Stimulated activated CD8-positive, alpha-beta memory T cell treated with anti-CD3 and anti-CD28 coated beads, Interleukin-12 subunit alpha, Interleukin-12 subunit beta, amount 100 ng/mL, for 1 hour (primary cell): ENCODE results near the gene DGUOK.
A peak's percentile ranks its signal among the peaks of the same experiment; 100 is the strongest.

Source experiments
- DNase-seq: peaks from one replicate; pipeline ENCODE4 v3.0.0-alpha.2; 2020; ENCODE audit warnings: low read depth

Gene DGUOK

GRCh38 chr2:73979686-73980085, 53.0 kb downstream of the DGUOK start:
- DNase-seq, result no peak

DNA sequence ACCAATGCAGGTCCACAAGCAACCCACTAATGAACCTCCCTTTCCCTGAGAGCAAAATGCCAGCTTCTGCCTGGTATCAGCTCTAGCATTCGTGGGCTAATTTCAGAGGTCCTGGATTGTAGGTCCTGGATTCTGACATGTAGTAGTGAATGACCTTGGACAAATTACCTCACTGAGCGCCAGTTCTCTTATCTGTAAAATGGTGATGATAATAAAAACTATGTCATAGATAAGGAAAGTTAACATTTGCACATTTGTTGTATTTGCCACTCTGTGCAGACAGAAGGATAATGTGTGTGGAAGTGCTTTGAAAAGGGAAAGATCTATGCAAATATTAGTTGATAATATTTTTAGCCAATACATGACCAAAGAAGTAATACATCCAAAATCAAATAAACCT, 53.9 kb downstream of the DGUOK start:
- DNase-seq, result no peak

DNA sequence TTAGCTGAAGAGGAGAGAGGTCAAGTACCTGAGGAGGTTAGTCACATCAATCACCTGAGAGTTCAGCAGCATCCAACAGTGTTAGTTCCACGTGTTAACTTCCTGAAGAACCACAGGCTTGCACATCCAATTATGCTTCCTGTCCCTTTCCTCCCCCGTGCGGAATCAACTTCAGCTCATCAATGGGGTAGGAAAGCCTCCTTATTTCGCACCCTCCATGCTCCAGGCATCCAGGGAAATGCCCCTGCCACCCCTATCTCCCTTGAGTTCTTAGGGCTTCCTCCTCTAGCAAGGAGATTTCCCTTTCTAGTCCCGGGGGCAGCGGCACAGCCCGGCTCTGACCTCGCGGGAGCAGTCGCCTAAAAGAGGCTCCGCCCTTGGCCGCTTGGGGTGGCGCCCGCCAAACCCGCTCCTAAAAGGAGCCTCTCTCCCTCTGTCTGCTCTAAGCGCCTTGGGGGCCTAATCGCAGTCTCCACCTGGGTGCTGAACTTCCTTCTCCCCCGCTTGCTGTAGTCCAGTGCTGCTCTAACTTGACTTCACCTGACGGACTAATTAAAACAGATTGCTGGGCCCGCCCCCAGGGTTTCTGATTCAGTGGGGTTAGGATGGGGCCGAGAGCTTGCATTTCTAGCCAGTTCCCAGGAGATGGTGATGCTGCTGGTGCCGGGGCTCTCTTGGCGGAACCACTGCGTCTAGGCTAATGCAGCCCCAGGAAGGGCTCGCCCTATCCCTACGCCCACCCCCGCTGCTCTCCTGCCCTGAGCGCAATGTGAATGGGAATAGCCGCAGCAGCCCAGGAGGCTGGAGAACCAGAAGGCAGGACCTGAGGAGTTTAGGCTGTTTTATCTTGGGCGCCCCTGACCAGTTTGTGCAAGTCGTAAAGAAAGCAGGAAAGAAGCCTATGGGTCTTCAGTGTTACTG, 54.7 kb downstream of the DGUOK start:
- DNase-seq, result no peak

- DNase-seq, result no peak
These were observed 55.5 kb downstream of the DGUOK start for GRCh38 chr2:73982140-73982617.

DNA sequence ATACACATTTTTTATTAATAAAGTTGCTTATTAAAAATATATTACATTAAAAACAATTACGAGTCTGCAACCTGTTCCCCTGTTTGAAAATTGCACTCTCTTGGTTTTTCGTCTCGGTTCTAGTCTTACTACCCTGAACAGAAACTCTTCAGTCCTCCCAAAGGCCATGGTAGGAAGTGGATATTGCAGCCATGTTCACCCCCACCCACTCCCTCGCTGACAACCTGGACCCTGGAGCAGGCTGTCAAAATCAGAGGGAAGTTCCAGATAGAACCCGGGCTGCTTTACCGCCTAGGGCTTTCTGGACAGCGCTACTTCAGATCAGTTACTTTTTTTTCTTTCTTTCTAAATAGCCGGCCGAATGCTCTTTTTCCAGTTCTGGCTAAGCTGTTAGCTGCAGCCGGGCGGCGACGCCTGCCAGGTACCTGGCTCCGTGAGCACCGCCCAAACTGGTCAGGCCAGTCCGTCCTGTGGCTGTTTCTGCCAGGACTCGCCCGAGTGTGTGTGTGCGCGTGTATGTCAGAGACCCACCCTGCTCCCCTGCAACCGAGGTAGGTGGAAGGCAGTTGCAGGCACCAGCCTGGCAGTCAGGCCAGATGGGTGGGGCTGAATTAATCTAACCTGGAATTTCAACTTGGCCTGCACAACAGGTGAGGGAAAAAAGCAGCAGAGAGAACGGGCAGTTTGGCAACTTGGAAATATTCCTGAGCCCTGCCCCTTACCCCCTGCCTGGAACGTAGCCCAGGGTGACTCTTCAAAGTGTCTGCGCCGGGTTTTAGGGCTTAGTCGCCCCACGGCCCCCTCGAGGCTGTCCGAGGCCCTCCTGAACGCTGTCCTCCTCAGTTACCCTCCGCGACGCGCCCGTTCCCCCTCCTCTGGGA, 56.9 kb downstream of the DGUOK start:
- DNase-seq, result no peak

- peak; percentile 53 for DNase-seq
These were observed 57.7 kb downstream of the DGUOK start, which contains the start of gene TET3 for GRCh38 chr2:73984203-73984921. Gene TET3, plus strand, starts transcription at chr2:73984910. Its CDS starts 1,494 bp downstream, at chr2:73986404.

GRCh38 chr2:73984922-73985307, 58.2 kb downstream of the DGUOK start:
- DNase-seq, result no peak

GRCh38 chr2:73985308-73986084, 58.8 kb downstream of the DGUOK start:
- DNase-seq, result no peak

DNA sequence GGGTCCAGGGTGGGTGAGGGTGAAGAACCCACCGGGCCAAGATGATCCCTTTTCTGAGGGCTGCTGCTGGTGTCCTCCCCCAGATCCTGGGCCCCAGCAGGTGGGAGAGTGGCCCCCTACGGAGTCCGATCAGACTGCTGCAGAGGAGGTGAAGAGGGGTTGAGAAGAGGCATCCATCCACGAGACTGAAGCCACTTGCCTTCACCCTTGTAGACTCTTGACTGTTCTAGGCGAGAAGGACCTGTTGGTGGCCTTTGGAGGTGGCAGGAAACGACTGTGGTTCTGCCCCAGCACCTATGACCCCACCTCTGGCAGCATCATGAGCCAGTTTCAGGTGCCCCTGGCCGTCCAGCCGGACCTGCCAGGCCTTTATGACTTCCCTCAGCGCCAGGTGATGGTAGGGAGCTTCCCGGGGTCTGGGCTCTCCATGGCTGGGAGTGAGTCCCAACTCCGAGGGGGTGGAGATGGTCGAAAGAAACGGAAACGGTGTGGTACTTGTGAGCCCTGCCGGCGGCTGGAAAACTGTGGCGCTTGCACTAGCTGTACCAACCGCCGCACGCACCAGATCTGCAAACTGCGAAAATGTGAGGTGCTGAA, 59.5 kb downstream of the DGUOK start:
- DNase-seq, result no peak

DNA sequence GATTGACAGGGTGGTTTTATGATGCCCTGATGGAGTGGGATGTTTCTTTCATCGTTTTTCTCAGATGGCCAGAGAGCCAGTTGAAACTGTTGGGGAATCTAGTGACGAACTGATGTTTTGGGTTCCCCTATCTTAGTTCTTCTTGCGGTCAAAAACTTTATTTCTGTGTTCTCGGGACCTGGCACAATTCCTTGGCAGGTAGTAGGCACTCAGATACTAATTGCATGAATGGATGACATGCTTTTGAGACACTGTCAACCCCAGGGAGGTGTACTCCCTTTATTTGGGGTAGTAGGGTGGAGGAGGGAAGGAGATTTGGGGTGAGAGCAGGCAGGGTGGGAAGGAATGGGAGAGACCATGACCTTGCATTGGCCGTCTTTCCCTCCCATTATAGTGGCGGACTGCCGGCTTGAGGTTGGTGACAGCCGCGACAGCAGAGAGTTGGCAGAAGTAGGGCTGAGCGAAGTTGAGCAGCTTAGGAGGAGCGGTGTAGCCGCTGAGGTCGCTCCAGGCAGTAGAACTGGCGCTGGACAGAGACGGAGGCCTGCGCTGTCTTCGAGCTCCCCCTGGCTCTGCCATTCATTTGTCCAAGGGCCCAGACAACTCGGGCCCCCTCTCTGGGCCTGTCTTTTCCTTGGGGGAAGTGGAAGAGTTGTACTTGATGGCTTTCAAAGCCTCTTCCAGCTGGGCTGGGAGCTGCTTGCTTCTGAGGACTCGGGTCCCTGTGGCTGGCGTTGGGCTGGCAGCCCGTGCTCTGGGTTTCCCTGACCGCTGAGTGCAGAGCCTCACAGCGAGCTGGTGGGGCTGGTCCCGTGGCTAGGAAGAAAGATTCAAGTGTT, 60.6 kb downstream of the DGUOK start:
- no peak for DNase-seq

GRCh38 chr2:73987948-73988700, 61.4 kb downstream of the DGUOK start:
- no peak for DNase-seq

DNA sequence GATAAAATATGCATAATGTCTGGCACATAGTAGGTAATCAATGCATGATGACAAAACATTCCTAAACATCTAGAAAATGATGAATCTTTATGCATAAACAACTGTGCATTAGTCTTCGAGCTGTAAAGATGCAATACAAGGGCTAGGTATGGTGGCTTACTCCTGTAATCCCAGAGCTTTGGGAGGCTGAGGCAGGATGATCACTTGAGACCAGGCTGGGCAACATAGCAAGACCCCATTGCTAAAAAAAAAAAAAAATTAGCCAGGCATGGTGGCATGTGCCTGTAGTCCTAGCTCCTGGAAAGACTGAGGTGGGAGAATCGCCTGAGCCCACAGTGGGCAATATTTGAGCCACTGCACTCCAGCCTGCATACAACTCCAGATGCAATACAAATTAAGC, 63.3 kb downstream of the DGUOK start:
- DNase-seq, result no peak

- no peak for DNase-seq
These were observed 63.9 kb downstream of the DGUOK start for GRCh38 chr2:73990531-73990930.

- DNase-seq, result no peak
These were observed 65.4 kb downstream of the DGUOK start for GRCh38 chr2:73992036-73992435.

- DNase-seq, result no peak
These were observed 66.7 kb downstream of the DGUOK start for GRCh38 chr2:73993376-73993775.

GRCh38 chr2:73993778-73994177, 67.1 kb downstream of the DGUOK start:
- no peak for DNase-seq

DNA sequence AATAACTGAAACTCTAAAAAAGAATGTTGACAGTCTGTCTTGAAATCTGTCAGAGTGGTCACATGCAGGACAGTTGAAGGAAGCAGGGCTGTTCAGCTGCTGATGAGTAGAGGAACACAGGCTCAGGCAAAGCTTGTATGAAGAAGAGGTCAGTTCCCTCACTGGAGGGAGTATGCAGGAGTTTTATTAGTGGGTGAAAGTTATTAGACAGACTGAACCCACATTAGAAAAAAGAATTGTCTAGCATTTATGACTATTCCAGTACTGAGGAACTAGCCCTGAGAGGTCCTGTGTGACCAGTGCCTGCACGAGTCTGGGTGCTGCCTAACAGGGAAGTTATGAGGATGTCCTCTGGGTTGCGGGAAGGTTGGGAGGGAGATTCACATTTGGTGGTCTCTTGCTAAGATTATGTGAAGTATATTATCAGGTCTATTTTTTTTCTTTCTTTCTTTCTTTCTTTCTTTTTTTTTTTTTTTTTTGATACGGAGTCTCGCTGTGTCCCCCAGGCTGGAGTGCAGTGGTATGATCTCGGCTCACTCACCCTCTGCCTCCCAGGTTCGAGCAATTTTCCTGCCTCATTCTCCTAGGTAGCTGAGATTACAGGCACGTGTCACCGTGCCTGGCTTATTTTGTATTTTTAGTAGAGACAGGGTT, 67.6 kb downstream of the DGUOK start:
- DNase-seq, result no peak

GRCh38 chr2:73995810-73996209, 69.1 kb downstream of the DGUOK start:
- DNase-seq, result no peak

GRCh38 chr2:73997813-73998212, 71.1 kb downstream of the DGUOK start:
- DNase-seq, result no peak
